GM21528 (cell line): ENCODE results near the gene ADPRHL1.
"Not testable (repeated sequence)": the region's sequence is repeated elsewhere in the genome, so short reads cannot be mapped to it uniquely, and the experiment has no call there.

Experiments used
- ATAC-seq: cut with Tn5 transposase; IDR thresholded peaks from one replicate; pipeline ENCODE4 v1.9.1; 2021; ENCODE audit warnings: mild to moderate bottlenecking, moderate library complexity; ENCODE audit not compliant: unreplicated experiment, low FRiP score

Gene ADPRHL1

DNA sequence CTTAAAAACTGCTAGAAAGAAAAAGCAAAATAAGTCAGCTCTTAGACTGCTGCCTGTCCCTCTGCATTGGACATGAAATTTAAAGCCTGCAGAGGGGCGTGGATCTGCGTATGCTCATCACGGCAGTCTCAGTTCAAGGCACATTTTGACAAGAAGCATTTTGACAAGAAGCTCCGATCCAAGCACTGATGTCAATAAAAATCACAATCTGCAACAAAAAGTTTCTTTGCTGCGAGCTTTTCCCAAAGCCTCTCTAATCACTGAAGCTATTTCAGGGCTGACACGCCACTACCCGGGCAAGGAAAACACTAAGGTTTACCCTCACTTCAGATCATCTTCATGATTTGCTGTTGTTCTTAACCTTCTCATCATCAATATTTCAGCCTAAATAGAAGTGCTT lies 29.8 kb upstream of the ADPRHL1 start:
- no peak for ATAC-seq

DNA sequence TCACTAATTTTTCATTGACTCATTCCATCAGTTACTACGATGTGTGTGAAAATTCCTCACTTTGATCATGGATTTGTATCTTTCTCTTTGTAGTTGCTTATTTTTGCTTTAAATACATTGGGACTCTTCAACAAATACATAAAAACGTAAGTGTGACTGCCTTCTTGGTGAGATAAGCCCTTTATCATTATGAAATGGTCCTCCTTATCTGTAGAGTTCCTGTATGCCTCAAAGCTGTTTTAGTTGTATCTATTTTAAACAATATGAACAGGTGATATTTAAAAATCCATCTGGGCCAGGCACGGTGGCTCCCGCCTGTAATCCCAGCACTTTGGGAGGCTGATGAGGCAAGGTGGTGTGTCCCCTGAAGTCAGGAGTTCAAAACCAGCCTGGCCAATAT lies 25.9 kb upstream of the ADPRHL1 start:
- ATAC-seq: no peak

DNA sequence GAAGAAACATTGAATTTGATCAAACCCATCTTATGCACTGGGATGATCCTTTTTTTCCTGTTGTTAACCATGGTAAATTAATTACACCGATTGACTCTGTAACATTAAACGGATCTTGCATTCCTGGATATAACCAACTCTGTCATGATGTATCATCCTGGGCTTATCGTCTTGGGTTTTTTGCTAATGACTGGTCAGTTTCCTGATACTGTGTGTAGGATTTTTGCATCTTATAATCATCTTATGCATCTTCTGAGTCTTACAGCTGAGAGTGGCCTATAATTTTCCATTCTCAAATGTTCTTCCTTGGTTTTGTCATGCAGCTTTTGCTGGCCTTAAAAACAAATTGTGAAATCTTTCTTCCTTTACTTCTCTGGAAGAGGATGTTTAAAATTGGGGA lies 24.4 kb upstream of the ADPRHL1 start:
- no peak for ATAC-seq

DNA sequence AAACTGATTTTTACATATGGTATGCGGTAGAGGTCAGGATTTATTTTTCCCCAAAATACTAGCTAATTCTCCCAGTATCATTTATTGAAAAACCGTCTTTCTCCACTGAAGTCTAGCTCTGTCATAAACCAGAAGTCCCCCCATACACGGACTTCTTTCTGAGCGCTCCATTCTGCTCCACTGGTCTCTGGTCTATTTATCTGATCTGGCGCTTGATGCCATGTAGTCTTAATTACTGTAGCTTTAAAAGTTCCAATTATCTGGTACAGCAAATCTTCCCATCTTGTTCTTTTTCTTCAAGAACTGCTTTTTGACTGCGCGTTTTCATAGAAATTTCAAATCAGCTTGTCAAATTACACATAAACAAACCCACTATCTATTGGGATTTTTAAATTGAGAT lies 23.5 kb upstream of the ADPRHL1 start:
- no peak for ATAC-seq

DNA sequence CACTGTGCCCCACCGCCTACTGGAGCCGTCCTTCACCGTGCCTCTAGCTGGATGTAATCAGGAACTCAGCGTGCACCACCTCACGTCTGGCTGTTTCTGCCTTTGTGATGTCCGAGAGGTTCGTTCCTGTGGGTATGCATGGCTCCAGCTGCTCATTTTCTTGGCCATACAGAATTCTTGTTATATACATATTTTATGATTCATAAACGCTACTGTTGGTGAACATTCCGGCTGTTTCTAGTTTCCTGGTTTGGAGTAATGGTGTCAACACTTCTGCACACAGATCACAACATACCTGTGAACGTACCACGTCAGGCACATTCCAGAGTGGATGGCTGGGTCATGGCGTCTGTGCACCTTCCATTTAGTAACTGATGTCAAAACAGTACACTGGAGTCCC lies 22.6 kb upstream of the ADPRHL1 start:
- no peak for ATAC-seq

DNA sequence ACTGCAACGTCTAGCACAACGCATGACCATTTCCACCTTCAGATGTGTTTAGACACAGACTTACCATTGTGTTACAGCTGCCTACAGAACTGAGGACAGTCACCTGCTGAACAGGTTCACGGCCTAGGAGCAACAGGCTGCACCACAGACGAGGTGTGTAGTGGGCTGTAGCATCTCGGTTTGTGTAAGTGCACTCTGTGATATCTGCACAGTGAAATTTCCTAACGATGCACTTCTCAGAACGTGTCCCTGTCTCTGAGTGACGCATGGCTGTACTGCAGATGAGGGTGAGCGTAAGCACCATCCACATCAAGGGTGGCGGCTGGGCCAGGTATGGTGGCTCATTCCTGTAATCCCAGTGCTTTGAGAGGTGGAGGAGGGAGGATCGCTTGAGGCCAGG lies 22.0 kb upstream of the ADPRHL1 start:
- ATAC-seq: no peak

DNA sequence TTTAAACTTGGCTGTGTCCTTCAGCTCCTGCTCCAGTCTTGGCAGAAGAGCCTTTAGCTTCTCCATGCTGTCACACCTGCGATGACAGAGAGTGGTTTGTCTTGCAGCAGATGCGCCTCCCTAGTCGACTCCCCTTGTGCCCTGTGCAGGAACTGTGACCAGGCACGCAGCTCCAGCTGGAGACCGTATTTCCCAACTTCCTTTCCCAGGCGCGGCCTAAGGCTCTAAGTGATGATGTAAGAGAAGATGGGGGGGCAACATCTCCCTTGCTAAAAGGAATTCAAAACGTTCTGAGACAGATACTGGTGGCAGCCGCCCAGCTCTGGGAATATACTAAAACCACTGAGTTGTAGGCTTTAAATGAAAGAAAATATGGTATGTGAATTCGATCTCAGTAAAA lies 20.9 kb upstream of the ADPRHL1 start:
- ATAC-seq: no peak

DNA sequence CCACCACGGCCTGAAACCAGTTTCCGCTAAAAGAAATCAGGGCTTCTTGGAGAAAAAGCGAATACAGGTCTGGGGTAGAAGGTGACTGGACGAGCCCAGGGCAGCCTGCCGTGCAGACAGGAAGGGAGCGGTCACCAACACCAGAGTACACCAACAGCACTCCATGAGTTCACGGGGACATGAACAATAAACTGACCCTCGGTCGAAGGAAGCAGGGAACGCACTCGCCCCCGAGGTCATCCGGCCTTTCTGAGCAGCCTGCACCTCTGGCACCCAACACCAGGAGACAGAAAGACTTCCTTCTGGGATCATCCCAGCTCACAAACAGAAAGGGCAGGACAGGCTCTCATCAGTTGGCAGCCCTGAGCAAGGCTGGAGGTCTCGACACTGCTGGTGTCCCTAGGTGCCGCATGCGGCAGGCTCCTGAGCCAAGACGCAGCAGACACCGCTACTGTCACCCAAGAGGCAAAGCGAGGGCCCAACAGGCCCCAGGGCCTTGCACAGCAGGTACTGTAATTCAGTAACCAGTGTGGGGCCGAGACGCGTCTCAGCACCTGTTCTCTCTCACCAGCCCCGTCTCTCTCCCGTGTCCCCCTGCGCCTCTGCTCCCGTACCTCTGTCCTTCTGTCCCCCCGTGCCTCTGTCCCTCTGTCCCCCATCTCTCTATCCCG lies 19.2 kb upstream of the ADPRHL1 start:
- no peak for ATAC-seq

DNA sequence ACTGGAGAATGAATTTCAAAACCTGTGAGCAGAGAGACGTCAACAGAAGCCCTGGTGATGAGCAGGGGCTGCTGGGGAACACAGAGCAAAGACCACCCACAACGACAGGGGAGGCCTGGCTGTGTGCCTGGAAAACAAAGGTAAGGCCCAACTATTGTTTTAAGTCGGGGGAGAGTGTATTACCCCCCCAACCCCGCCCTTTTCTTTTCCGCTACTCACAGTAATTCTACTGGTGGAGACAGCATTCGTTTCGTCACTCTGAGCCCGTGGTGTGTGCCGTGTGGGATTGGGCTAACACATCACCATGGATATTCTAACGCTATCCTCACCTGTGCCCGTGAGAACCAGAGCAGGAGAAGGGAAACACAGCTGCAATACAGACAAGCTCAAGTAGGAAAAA lies 18.6 kb upstream of the ADPRHL1 start:
- ATAC-seq: no peak

DNA sequence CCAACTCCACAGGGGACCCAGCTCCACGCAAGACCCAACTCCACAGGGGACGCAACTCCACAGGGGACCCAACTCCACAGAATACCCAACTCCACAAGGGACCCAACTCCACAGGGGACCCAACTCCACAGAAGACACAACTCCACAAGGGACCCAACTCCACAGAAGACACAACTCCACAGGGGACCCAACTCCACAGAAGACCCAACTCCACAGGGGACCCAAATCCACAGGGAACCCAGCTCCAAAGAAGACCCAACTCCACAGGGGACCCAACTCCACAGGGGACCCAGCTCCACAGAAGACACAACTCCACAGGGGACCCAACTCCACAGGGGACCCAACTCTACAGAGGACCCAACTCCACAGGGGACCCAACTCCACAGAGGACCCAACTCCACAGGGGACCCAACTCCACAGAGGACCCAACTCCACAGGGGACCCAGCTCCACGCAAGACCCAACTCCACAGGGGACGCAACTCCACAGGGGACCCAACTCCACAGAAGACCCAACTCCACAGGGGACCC lies 17.4 kb upstream of the ADPRHL1 start:
- ATAC-seq: not testable (repeated sequence)

DNA sequence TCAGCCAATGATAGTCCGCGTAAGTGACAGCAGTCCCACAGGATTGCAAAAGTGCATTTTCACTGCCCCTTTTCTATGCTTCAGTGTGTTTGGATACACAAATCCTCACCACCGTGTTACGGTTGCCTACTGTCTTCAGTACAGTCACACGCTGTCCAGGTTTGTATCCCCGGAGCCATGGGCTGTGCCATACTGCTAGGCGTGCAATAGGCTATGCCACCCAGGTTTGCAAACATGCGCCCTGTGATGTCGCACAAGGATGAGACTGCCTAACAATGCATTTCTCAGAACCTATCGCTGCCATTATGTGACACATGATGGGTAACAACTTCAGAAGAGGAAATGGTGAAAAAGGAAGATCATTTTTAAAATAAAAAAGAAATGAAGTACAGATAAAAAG lies 16.8 kb upstream of the ADPRHL1 start:
- no peak for ATAC-seq

DNA sequence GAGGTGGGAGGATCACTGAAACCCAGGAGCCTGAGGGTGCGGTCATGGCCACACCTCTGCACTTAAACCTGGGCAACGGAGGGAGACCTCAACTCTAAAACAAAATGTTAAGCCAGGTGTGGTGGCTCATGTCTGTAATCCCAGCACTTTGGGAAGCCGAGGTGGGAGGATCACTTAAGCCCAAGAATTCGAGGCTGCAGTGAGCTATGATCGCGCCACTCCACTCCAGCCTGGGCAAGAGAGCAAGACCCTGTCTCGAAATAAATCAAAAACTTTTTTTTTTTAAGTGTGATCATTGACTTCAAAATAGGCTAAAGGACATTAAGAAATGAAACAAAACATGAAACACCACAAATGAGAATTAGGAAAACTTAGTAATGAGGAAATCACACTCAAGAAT lies 16.3 kb upstream of the ADPRHL1 start:
- ATAC-seq: no peak

DNA sequence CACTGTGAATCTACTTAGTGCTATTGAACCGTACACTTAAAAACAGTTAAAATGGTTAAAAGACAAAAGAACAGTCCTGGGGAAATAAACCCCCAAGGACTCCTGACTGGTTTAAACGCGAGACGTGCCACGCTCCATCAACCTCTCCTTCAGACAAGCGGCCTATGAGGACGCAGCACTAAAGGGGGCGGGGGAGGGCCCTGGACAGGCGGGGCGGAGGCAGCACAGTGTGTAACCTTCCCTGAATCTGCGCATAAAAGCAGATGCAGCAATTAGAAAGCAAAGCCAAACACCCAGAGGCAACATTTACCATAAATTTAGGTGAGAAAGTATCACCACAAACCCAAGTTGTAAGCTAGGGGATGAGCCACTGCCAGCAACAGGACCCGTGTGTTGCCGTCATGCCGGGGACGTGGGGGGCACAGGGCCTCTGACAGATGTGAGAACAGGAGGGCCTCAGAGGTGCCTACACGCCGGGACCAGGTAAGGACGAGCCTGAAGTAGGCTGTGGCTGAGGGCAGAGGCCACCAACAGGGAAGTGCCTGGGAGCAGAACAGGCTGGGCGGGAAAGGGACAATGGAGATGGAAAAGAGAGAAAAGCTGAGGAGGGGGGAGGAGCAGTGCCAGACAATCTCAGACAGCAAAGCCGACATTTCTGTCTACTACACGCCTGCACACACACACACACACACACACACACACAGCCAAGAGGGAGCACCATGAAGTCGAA lies 15.3 kb upstream of the ADPRHL1 start:
- ATAC-seq: no peak

DNA sequence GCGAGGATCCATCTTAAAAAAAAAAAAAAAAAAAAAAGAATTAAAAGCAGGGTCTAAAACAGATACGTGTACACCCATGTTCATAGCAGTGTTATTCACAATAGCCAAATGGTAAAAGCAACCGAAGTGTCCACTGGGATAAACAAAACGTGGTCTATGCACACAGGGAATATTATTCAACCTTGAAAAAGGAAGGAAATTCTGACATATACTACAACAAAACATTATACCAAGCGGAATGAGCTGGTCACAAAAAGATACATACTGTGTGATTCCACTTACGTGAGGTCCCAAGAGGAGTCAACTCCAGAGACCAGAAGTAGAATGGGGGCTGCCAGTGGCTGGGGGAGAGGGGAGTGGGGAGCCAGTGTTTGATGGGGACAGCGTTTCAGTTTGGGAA lies 14.7 kb upstream of the ADPRHL1 start:
- no peak for ATAC-seq

DNA sequence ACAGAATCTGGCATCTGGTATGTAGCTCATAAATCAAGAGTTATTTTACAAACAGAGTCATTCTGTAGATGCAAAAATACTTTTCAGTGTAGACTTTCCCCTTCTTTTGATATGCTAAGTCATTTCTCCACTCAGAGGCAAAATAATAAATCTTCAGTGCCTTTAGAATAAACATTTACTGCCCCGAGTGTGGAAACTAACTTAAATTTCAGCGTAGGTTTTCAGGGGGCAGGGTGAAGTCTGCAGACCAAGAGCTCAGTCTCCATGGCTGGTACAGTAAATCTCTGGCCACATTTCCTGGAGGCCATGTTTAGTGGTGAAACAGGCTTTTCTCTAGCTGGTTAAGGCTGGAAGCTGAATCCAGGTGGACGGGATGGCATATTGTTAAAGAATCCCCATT lies 13.1 kb upstream of the ADPRHL1 start:
- no peak for ATAC-seq

DNA sequence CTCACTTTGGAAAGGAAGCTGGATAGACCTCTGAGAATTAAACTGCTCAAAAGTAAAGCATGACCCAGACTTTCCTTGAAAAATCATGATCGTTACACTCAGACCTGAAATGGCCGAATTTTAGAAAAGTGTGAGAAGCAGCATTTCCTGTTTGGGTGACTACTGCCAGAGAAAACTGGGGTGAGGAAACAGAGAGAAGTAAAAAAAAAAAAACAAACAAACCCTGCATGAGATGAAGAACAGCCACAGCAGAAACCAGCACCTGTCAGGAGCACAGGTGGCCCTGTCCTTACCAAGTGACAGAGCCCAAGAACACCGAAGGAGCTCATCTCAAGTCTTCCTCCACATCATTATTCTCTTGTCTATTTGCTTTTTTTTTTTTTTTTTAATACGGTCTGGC lies 12.0 kb upstream of the ADPRHL1 start:
- ATAC-seq: no peak

DNA sequence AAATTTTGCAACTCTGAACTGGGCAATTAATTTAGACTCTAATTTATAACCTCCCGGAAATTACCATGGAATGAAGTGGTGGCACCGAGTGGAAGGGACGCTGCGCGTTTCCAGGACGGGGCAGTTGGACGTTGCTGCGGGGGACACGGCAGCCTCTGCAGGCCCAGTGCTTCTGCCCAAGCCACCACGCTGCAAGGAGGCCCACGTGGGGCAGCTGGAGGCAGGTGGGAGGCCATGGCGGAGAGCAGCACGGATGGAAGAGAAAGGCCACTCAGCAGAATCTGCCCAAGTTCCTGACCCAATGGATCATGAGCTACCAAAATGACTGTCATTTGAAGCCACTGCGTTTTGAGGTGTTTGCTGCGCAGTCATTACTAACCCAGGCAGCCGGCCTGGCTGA lies 11.2 kb upstream of the ADPRHL1 start:
- ATAC-seq: no peak

DNA sequence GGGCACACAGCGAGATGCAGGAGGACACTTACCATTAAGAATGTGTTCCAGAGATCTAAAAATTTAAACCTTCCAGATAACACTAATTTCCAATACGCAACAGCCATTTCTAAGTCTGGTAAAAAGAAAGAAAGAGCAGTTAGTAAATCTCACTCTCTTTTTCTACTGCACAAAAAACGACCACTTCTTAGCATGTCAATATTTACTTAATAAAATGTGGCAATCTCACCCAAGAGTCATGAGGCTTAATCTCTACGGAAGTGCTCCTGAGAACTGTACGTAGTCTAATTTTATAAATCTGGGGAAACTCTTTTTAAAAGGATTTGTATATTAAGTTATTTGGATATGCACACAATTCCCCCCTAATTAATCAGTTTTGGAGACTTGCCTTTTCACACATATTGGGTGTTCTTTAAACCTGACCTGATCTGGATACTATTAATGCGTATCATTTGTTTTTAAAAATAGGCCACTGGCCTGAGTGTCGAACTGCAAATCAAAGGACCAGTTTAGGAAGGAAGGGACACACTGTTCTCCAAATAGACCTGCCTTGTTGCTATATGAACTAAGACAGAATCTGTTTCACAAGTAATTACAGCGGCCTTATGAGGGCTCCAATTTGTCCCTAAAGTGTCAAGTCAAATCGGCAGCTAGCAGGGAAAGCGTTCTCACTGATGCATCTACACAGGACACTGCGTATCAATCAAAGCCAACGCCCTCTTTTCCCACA lies 7.9 kb upstream of the ADPRHL1 start:
- ATAC-seq: no peak

DNA sequence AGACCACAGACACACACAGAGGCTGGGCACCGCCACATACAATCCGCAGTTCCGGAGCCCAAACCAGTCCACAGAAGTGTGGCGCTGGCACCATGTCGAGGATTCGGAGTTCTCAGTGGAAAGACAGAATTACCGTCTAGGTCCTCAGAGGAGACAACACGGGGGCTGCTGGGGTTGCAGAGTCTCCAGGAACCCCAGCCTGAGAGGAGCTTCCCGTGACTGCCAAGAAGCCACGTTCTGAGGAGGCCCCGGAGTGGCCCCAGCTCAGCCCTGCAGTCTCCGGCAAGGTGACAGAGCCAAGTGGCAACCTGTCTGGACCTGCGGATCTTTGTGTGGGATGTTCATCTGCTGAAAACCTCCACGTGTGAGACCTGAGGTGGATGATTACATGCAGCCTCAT lies 7.3 kb upstream of the ADPRHL1 start:
- ATAC-seq: no peak

DNA sequence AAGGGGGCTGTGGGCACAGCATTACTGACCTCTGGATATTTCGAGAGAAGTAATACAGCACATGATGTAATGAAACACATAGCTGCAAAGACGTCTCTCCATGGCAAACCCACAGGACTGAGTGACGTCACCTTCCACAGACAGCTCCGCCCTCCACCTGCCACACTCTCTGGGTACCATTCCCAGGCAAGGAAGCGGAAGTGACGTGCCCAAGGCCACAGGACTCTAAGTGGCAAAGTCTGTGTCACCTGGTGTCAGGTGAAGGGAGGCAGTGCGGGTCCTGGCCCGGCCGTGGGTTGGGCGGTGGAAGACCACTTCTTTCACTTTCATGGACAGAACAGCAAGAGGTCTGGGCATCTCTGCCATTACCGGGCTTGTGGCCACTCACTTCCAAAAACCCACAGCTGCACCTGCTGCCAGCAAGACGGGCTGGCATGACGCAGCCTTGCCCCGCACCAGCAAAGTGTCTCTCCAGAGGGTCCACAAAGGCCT lies 6.8 kb upstream of the ADPRHL1 start:
- no peak for ATAC-seq
